ENCODE results near the gene NAB2.

NAB2 gene

GRCh38 chr12:57088354-57089270 is at the start of gene NAB2:
Gene NAB2, plus strand, starts transcription at chr12:57089114. Its CDS starts 158 bp downstream, at chr12:57089272.
- peaks cover 17% of the 10 kb centered on the region for H3K4me1 ChIP-seq (ENCODE audit: insufficient read depth, insufficient read length)
- peak; percentile 74 for DNase-seq (ENCODE audit: low read depth, low spot score)

GRCh38 chr12:57040211-57040610 is 48.7 kb upstream of the NAB2 start:
- TF ChIP-seq YY1 (IDR thresholded peaks at IDR 0.05; ENCODE audit: insufficient read depth, insufficient read length) (no peak), SUZ12 (IDR thresholded peaks at IDR 0.05; ENCODE audit: extremely low read depth, insufficient read depth, insufficient read length) (no peak), ZNF274 (IDR thresholded peaks at IDR 0.05; ENCODE audit: low read depth, low read length) (no peak)
- H3K4me1 ChIP-seq (ENCODE audit: insufficient read depth, insufficient read length) = no peaks in the 10 kb centered on the region
- no peak overlapping the region for H3K4me3 ChIP-seq (ENCODE audit: insufficient read length, low read depth)
- peaks cover 5% of the 10 kb centered on the region for H3K27me3 ChIP-seq (ENCODE audit: insufficient read depth, insufficient read length)
- H3K36me3 ChIP-seq (ENCODE audit: insufficient read depth, insufficient read length, low read length) = no peaks in the 10 kb centered on the region
- no peak overlapping the region for H3K9ac ChIP-seq (ENCODE audit: insufficient read length, low read depth)
- no peaks in the 10 kb centered on the region for H3K9me3 ChIP-seq (ENCODE audit: insufficient read depth, low read length)
- no peak for DNase-seq (ENCODE audit: low read depth, low spot score)

More at GRCh38 chr12:57088354-57089270, at the start of gene NAB2:
- Histone ChIP-seq H3K9ac (ENCODE audit: insufficient read length, low read depth) (peak within 1 kb of the TSS; percentile 99), H3K36me3 (ENCODE audit: insufficient read depth, insufficient read length, low read length) (peaks cover 33% of the 10 kb centered on the region), H3K9me3 (ENCODE audit: insufficient read depth, low read length) (no peaks in the 10 kb centered on the region), H3K4me3 (ENCODE audit: insufficient read length, low read depth) (peak within 1 kb of the TSS; percentile 93), H3K27me3 (ENCODE audit: insufficient read depth, insufficient read length) (no peaks in the 10 kb centered on the region)
- no peak for TF ChIP-seq SUZ12 (IDR thresholded peaks at IDR 0.05; ENCODE audit: extremely low read depth, insufficient read depth, insufficient read length)
- no peak for TF ChIP-seq YY1 (IDR thresholded peaks at IDR 0.05; ENCODE audit: insufficient read depth, insufficient read length)
- TF ChIP-seq ZNF274 (IDR thresholded peaks at IDR 0.05; ENCODE audit: low read depth, low read length) = no peak

GRCh38 chr12:57040750-57041149 is 48.2 kb upstream of the NAB2 start:
- no peaks in the 10 kb centered on the region for H3K4me1 ChIP-seq (ENCODE audit: insufficient read depth, insufficient read length)
- no peaks in the 10 kb centered on the region for H3K9me3 ChIP-seq (ENCODE audit: insufficient read depth, low read length)
- no peaks in the 10 kb centered on the region for H3K36me3 ChIP-seq (ENCODE audit: insufficient read depth, insufficient read length, low read length)
- DNase-seq (ENCODE audit: low read depth, low spot score) = no peak
- H3K27me3 ChIP-seq (ENCODE audit: insufficient read depth, insufficient read length) = peaks cover 5% of the 10 kb centered on the region
- TF ChIP-seq SUZ12 (IDR thresholded peaks at IDR 0.05; ENCODE audit: extremely low read depth, insufficient read depth, insufficient read length) (no peak), YY1 (IDR thresholded peaks at IDR 0.05; ENCODE audit: insufficient read depth, insufficient read length) (no peak), ZNF274 (IDR thresholded peaks at IDR 0.05; ENCODE audit: low read depth, low read length) (no peak)
- H3K4me3 ChIP-seq (ENCODE audit: insufficient read length, low read depth) = no peak overlapping the region
- H3K9ac ChIP-seq (ENCODE audit: insufficient read length, low read depth) = no peak overlapping the region

- H3K9me3 ChIP-seq (ENCODE audit: insufficient read depth, low read length) = no peaks in the 10 kb centered on the region
- TF ChIP-seq YY1 (IDR thresholded peaks at IDR 0.05; ENCODE audit: insufficient read depth, insufficient read length) (no peak), ZNF274 (IDR thresholded peaks at IDR 0.05; ENCODE audit: low read depth, low read length) (no peak), SUZ12 (IDR thresholded peaks at IDR 0.05; ENCODE audit: extremely low read depth, insufficient read depth, insufficient read length) (no peak)
- no peak for DNase-seq (ENCODE audit: low read depth, low spot score)
- H3K27me3 ChIP-seq (ENCODE audit: insufficient read depth, insufficient read length) = peaks cover 5% of the 10 kb centered on the region
- H3K4me1 ChIP-seq (ENCODE audit: insufficient read depth, insufficient read length) = no peaks in the 10 kb centered on the region
- H3K4me3 ChIP-seq (ENCODE audit: insufficient read length, low read depth) = no peak overlapping the region
- no peaks in the 10 kb centered on the region for H3K36me3 ChIP-seq (ENCODE audit: insufficient read depth, insufficient read length, low read length)
- no peak overlapping the region for H3K9ac ChIP-seq (ENCODE audit: insufficient read length, low read depth)
Measured at GRCh38 chr12:57042695-57043094, 46.2 kb upstream of the NAB2 start.

- no peak for DNase-seq (ENCODE audit: low read depth, low spot score)
- H3K27me3 ChIP-seq (ENCODE audit: insufficient read depth, insufficient read length) = peaks cover 5% of the 10 kb centered on the region
- no peak overlapping the region for H3K9ac ChIP-seq (ENCODE audit: insufficient read length, low read depth)
- H3K4me1 ChIP-seq (ENCODE audit: insufficient read depth, insufficient read length) = no peaks in the 10 kb centered on the region
- no peaks in the 10 kb centered on the region for H3K9me3 ChIP-seq (ENCODE audit: insufficient read depth, low read length)
- no peaks in the 10 kb centered on the region for H3K36me3 ChIP-seq (ENCODE audit: insufficient read depth, insufficient read length, low read length)
- TF ChIP-seq SUZ12 (IDR thresholded peaks at IDR 0.05; ENCODE audit: extremely low read depth, insufficient read depth, insufficient read length) (no peak), YY1 (IDR thresholded peaks at IDR 0.05; ENCODE audit: insufficient read depth, insufficient read length) (no peak), ZNF274 (IDR thresholded peaks at IDR 0.05; ENCODE audit: low read depth, low read length) (no peak)
- no peak overlapping the region for H3K4me3 ChIP-seq (ENCODE audit: insufficient read length, low read depth)
Measured at GRCh38 chr12:57044468-57044867, 44.4 kb upstream of the NAB2 start.

GRCh38 chr12:57044889-57045288 is 44.0 kb upstream of the NAB2 start:
- Histone ChIP-seq H3K4me1 (ENCODE audit: insufficient read depth, insufficient read length) (no peaks in the 10 kb centered on the region), H3K4me3 (ENCODE audit: insufficient read length, low read depth) (no peak overlapping the region), H3K9ac (ENCODE audit: insufficient read length, low read depth) (no peak overlapping the region), H3K9me3 (ENCODE audit: insufficient read depth, low read length) (no peaks in the 10 kb centered on the region), H3K27me3 (ENCODE audit: insufficient read depth, insufficient read length) (peaks cover 5% of the 10 kb centered on the region), H3K36me3 (ENCODE audit: insufficient read depth, insufficient read length, low read length) (no peaks in the 10 kb centered on the region)
- no peak for DNase-seq (ENCODE audit: low read depth, low spot score)
- no peak for TF ChIP-seq ZNF274 (IDR thresholded peaks at IDR 0.05; ENCODE audit: low read depth, low read length)
- TF ChIP-seq SUZ12 (IDR thresholded peaks at IDR 0.05; ENCODE audit: extremely low read depth, insufficient read depth, insufficient read length) = no peak
- TF ChIP-seq YY1 (IDR thresholded peaks at IDR 0.05; ENCODE audit: insufficient read depth, insufficient read length) = no peak

GRCh38 chr12:57046086-57046791 is 42.7 kb upstream of the NAB2 start:
- TF ChIP-seq ZNF274 (IDR thresholded peaks at IDR 0.05; ENCODE audit: low read depth, low read length) (no peak), YY1 (IDR thresholded peaks at IDR 0.05; ENCODE audit: insufficient read depth, insufficient read length) (no peak), SUZ12 (IDR thresholded peaks at IDR 0.05; ENCODE audit: extremely low read depth, insufficient read depth, insufficient read length) (no peak)
- Histone ChIP-seq H3K4me1 (ENCODE audit: insufficient read depth, insufficient read length) (no peaks in the 10 kb centered on the region), H3K36me3 (ENCODE audit: insufficient read depth, insufficient read length, low read length) (no peaks in the 10 kb centered on the region), H3K9ac (ENCODE audit: insufficient read length, low read depth) (no peak overlapping the region), H3K27me3 (ENCODE audit: insufficient read depth, insufficient read length) (peaks cover under 1% of the 10 kb centered on the region), H3K9me3 (ENCODE audit: insufficient read depth, low read length) (no peaks in the 10 kb centered on the region), H3K4me3 (ENCODE audit: insufficient read length, low read depth) (no peak overlapping the region)
- no peak for DNase-seq (ENCODE audit: low read depth, low spot score)

Measured in NT2/D1 (cell line).